GM19239 (cell line): Measurements from ENCODE around the gene CLK2.

Experiments
- DNase-seq: peaks from one replicate; pipeline ENCODE4 v3.0.0; 2011; ENCODE audit warnings: low spot score; ENCODE audit not compliant: insufficient read length
- FAIRE-seq: peaks from 2 replicates; lab custom pipeline; 2011; peaks lifted over from hg19 to GRCh38; lab: Jason Lieb, UNC

CLK2 gene

GRCh38 chr1:155273343-155274245, at the start of gene CLK2:
TSS of gene CLK2 (minus strand) at chr1:155273504. CDS start at chr1:155270977, 2,527 bp downstream.
- DNase-seq = peak; percentile 94
- peak; percentile 97 for FAIRE-seq

- FAIRE-seq (no peak), DNase-seq (no peak)
Observed at GRCh38 chr1:155322571-155322952, 49.3 kb upstream of the CLK2 start.

- FAIRE-seq (no peak), DNase-seq (no peak)
Observed at GRCh38 chr1:155321639-155322503, 48.6 kb upstream of the CLK2 start.

GRCh38 chr1:155320661-155321617, 47.6 kb upstream of the CLK2 start, which contains the start of gene RUSC1:
TSS of gene RUSC1 (plus strand) at chr1:155320894. CDS start at chr1:155321774, 880 bp downstream.
- peak; percentile 52 for DNase-seq

GRCh38 chr1:155320252-155320651, 46.9 kb upstream of the CLK2 start:
- no peak for FAIRE-seq
- DNase-seq = no peak

More at GRCh38 chr1:155320661-155321617, 47.6 kb upstream of the CLK2 start, which contains the start of gene RUSC1:
- peak; percentile 4 for FAIRE-seq

- FAIRE-seq (no peak), DNase-seq (no peak)
Observed at GRCh38 chr1:155319536-155319935, 46.2 kb upstream of the CLK2 start.

GRCh38 chr1:155318082-155318481, 44.8 kb upstream of the CLK2 start:
- DNase-seq (no peak), FAIRE-seq (no peak)

GRCh38 chr1:155316922-155317321, 43.6 kb upstream of the CLK2 start:
- no peak for FAIRE-seq
- DNase-seq = no peak

GRCh38 chr1:155313261-155313660, 40.0 kb upstream of the CLK2 start:
- FAIRE-seq (no peak), DNase-seq (no peak)

- no peak for DNase-seq
Observed at GRCh38 chr1:155309423-155310021, 36.2 kb upstream of the CLK2 start.

GRCh38 chr1:155308493-155309422, 35.5 kb upstream of the CLK2 start, which contains the start of gene FDPS:
TSS of gene FDPS (plus strand) at chr1:155308866. CDS start at chr1:155309790, 924 bp downstream.
- peak; percentile 97 for FAIRE-seq

More at GRCh38 chr1:155309423-155310021, 36.2 kb upstream of the CLK2 start:
- FAIRE-seq = no peak

GRCh38 chr1:155307247-155307740, 34.0 kb upstream of the CLK2 start:
- FAIRE-seq (peak; percentile 66), DNase-seq (no peak)

More at GRCh38 chr1:155308493-155309422, 35.5 kb upstream of the CLK2 start, which contains the start of gene FDPS:
- peak; percentile 82 for DNase-seq

- no peak for FAIRE-seq
Observed at GRCh38 chr1:155305881-155306391, 32.6 kb upstream of the CLK2 start.

GRCh38 chr1:155304558-155305063, 31.3 kb upstream of the CLK2 start:
- DNase-seq = peak; percentile 48

More at GRCh38 chr1:155305881-155306391, 32.6 kb upstream of the CLK2 start:
- DNase-seq = no peak

GRCh38 chr1:155301342-155301841, 28.1 kb upstream of the CLK2 start, which contains the start of gene PKLR:
TSS of gene PKLR (minus strand) at chr1:155301438. CDS start at chr1:155301395, 43 bp downstream.
- no peak for FAIRE-seq
- DNase-seq = no peak

More at GRCh38 chr1:155304558-155305063, 31.3 kb upstream of the CLK2 start:
- peak; percentile 35 for FAIRE-seq

- no peak for FAIRE-seq
Observed at GRCh38 chr1:155300553-155301329, 27.4 kb upstream of the CLK2 start.

More at GRCh38 chr1:155300553-155301329, 27.4 kb upstream of the CLK2 start:
- DNase-seq = no peak
